Activated T-cell treated with anti-CD3 and anti-CD28 coated beads for 1 hour (primary cell): ENCODE data around the gene POU2AF3.
"Not testable (repeated sequence)": the region's sequence is repeated elsewhere in the genome, so short reads cannot be mapped to it uniquely, and the experiment has no call there.

Experiments
- DNase-seq: peaks from one replicate; pipeline ENCODE4 v3.0.0-alpha.2; 2020; ENCODE audit warnings: low read depth

POU2AF3 gene

GRCh38 chr11:111301004-111301841 lies 2.9 kb downstream of the POU2AF3 start:
- DNase-seq, result no peak

- no peak for DNase-seq
Measured at GRCh38 chr11:111301842-111302118, 3.4 kb downstream of the POU2AF3 start.

GRCh38 chr11:111302298-111302697 lies 4.0 kb downstream of the POU2AF3 start:
- DNase-seq, result no peak

- DNase-seq, result no peak
Measured at GRCh38 chr11:111303461-111303860, 5.1 kb downstream of the POU2AF3 start.

- DNase-seq, result no peak
Measured at GRCh38 chr11:111305162-111305802, 6.9 kb downstream of the POU2AF3 start.

GRCh38 chr11:111305876-111306275 lies 7.5 kb downstream of the POU2AF3 start:
- DNase-seq, result no peak

GRCh38 chr11:111306321-111306720 lies 8.0 kb downstream of the POU2AF3 start:
- no peak for DNase-seq

- DNase-seq, result no peak
Measured at GRCh38 chr11:111307472-111308108, 9.2 kb downstream of the POU2AF3 start.

- no peak for DNase-seq
Measured at GRCh38 chr11:111308140-111308539, 9.8 kb downstream of the POU2AF3 start.

GRCh38 chr11:111309215-111309915 lies 11.0 kb downstream of the POU2AF3 start:
- DNase-seq, result no peak

GRCh38 chr11:111310088-111310487 lies 11.7 kb downstream of the POU2AF3 start:
- DNase-seq, result no peak

- no peak for DNase-seq
Measured at GRCh38 chr11:111310723-111311122, 12.4 kb downstream of the POU2AF3 start.

GRCh38 chr11:111312076-111312475 lies 13.7 kb downstream of the POU2AF3 start:
- no peak for DNase-seq

GRCh38 chr11:111319296-111319695 lies 20.9 kb downstream of the POU2AF3 start:
- no peak for DNase-seq

- DNase-seq, result not testable (repeated sequence)
Measured at GRCh38 chr11:111320199-111320598, 21.9 kb downstream of the POU2AF3 start.

GRCh38 chr11:111320728-111321568 lies 22.6 kb downstream of the POU2AF3 start:
- no peak for DNase-seq

GRCh38 chr11:111322534-111322933 lies 24.2 kb downstream of the POU2AF3 start:
- no peak for DNase-seq

- DNase-seq, result no peak
Measured at GRCh38 chr11:111324277-111324720, 26.0 kb downstream of the POU2AF3 start.

- no peak for DNase-seq
Measured at GRCh38 chr11:111325259-111325658, 26.9 kb downstream of the POU2AF3 start.

GRCh38 chr11:111326824-111327223 lies 28.5 kb downstream of the POU2AF3 start:
- DNase-seq, result no peak

GRCh38 chr11:111327908-111328624 lies 29.7 kb downstream of the POU2AF3 start:
- DNase-seq, result no peak
